PC-9 (cell line): ENCODE measurements around the gene F2RL2.

Experiments used
- EZH2 ChIP-seq: fragments of 200-600 bp; sonication (generic); IDR thresholded peaks from 2 replicates; pipeline ENCODE4 v1.8.0; 2017; ENCODE audit warnings: antibody characterized with exemption, low read depth
- TF ChIP-seq, protein P1 (sequence below): fragments of 200-600 bp; sonication (generic); conservative IDR thresholded peaks from 2 replicates; pipeline ENCODE4 v1.6.1; 2017; ENCODE audit warnings: mixed run types, antibody characterized with exemption, mild to moderate bottlenecking, moderate library complexity

DNA sequence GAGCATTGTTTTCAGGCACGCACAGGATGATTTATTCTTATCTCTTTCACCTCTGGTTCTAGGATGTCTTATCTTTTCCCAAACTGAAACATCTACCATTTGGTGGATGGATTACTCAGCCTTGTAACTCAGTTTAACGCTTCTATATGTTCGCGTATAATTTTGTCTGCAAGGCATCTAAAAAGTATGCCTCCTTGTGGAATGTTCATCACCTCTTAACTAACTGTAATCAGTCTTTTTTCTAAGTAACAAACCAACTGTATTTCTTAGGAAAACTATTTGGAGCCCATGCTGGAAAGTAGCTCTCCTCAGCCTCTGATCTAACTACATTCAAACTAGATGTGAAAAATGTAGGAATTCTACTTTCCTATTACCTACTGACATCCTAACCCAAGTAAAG lies 11.5 kb upstream of the F2RL2 start:
- TF ChIP-seq, protein P1, sequence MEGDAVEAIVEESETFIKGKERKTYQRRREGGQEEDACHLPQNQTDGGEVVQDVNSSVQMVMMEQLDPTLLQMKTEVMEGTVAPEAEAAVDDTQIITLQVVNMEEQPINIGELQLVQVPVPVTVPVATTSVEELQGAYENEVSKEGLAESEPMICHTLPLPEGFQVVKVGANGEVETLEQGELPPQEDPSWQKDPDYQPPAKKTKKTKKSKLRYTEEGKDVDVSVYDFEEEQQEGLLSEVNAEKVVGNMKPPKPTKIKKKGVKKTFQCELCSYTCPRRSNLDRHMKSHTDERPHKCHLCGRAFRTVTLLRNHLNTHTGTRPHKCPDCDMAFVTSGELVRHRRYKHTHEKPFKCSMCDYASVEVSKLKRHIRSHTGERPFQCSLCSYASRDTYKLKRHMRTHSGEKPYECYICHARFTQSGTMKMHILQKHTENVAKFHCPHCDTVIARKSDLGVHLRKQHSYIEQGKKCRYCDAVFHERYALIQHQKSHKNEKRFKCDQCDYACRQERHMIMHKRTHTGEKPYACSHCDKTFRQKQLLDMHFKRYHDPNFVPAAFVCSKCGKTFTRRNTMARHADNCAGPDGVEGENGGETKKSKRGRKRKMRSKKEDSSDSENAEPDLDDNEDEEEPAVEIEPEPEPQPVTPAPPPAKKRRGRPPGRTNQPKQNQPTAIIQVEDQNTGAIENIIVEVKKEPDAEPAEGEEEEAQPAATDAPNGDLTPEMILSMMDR, result no peak
- no peak for TF ChIP-seq EZH2
